Measurements from ENCODE around the gene SLC22A7. TPM values are rescaled to one million over a fixed set of nuclear protein-coding genes. Genes with fewer than 3 reads are reported as not detected.

Gene SLC22A7
- total RNA-seq, 4 donors from 2014 or later = not detected

- Histone ChIP-seq H3K4me3 (no peak overlapping the region), H3K36me3 (no peaks in the 10 kb centered on the region), H3K9me3 (no peaks in the 10 kb centered on the region), H3K27me3 (peaks cover 0 to 33% of the 10 kb centered on the region in 2 donors), H3K4me1 (peaks cover 0 to 13% (median 3%) of the 10 kb centered on the region in 4 donors), H3K27ac (no peak overlapping the region)
- 70 to 78% methylated on average over 3 of the region's 3 CpGs for WGBS, 2 donors
- no peak for DNase-seq (ENCODE audit: low spot score in 2 of 2)
- TF ChIP-seq CTCF (IDR thresholded peaks at IDR 0.05) = no peak
- no peak for TF ChIP-seq POLR2A (IDR thresholded peaks at IDR 0.05)
- TF ChIP-seq EP300 (IDR thresholded peaks at IDR 0.05) = no peak
Measured at GRCh38 chr6:43304361-43304760, 6.3 kb downstream of the SLC22A7 start.

- no peaks in the 10 kb centered on the region for H3K9me3 ChIP-seq
- 89 to 92% methylated on average over 2 of the region's 2 CpGs for WGBS, 2 donors
- DNase-seq (ENCODE audit: low spot score in 2 of 2) = no peak
- no peaks in the 10 kb centered on the region for H3K36me3 ChIP-seq
- H3K4me3 ChIP-seq = no peak overlapping the region
- H3K27me3 ChIP-seq = peaks cover 0 to 28% of the 10 kb centered on the region in 2 donors
- TF ChIP-seq POLR2A (IDR thresholded peaks at IDR 0.05) (no peak), EP300 (IDR thresholded peaks at IDR 0.05) (no peak), CTCF (IDR thresholded peaks at IDR 0.05) (no peak)
- H3K27ac ChIP-seq = no peak overlapping the region
- H3K4me1 ChIP-seq = peaks cover 0 to 13% (median 3%) of the 10 kb centered on the region in 4 donors
Measured at GRCh38 chr6:43304882-43305281, 6.8 kb downstream of the SLC22A7 start.

- Histone ChIP-seq H3K27ac (no peak overlapping the region), H3K36me3 (no peaks in the 10 kb centered on the region), H3K4me3 (no peak overlapping the region), H3K4me1 (peaks cover 0 to 13% (median 3%) of the 10 kb centered on the region in 4 donors), H3K9me3 (no peaks in the 10 kb centered on the region), H3K27me3 (peaks cover 0 to 27% of the 10 kb centered on the region in 2 donors)
- 81 to 89% methylated on average over 7 of the region's 7 CpGs for WGBS, 2 donors
- DNase-seq (ENCODE audit: low spot score in 2 of 2) = no peak
- TF ChIP-seq POLR2A (IDR thresholded peaks at IDR 0.05) = no peak
- no peak for TF ChIP-seq CTCF (IDR thresholded peaks at IDR 0.05)
- no peak for TF ChIP-seq EP300 (IDR thresholded peaks at IDR 0.05)
Measured at GRCh38 chr6:43306086-43306485, 8.0 kb downstream of the SLC22A7 start.

- TF ChIP-seq POLR2A (IDR thresholded peaks at IDR 0.05) = no peak
- TF ChIP-seq CTCF (IDR thresholded peaks at IDR 0.05) = no peak
- no peak for TF ChIP-seq EP300 (IDR thresholded peaks at IDR 0.05)
- Histone ChIP-seq H3K27ac (no peak overlapping the region), H3K36me3 (no peaks in the 10 kb centered on the region), H3K27me3 (peaks cover 0 to 27% of the 10 kb centered on the region in 2 donors), H3K4me3 (no peak overlapping the region), H3K9me3 (no peaks in the 10 kb centered on the region), H3K4me1 (peaks cover 0 to 13% (median 3%) of the 10 kb centered on the region in 4 donors)
- WGBS, 2 donors = 73 to 83% methylated on average over 4 to 5 of the region's 5 CpGs
- no peak for DNase-seq (ENCODE audit: low spot score in 2 of 2)
Measured at GRCh38 chr6:43307451-43308100, 9.5 kb downstream of the SLC22A7 start.

GRCh38 chr6:43308101-43308989 lies 10.3 kb downstream of the SLC22A7 start, which contains the start of gene CRIP3:
CRIP3 (minus strand) TSS chr6:43308826; CDS start chr6:43308792, 34 bp downstream.
- DNase-seq (ENCODE audit: low spot score in 2 of 2) = no peak
- Histone ChIP-seq H3K27me3 (peaks cover 0 to 27% of the 10 kb centered on the region in 2 donors), H3K27ac (no peak within 1 kb of the TSS), H3K9me3 (no peaks in the 10 kb centered on the region), H3K36me3 (no peaks in the 10 kb centered on the region), H3K4me3 (peak within 1 kb of the TSS in 2 of 4 donors; percentile 35 to 41), H3K4me1 (peaks cover 0 to 13% (median 3%) of the 10 kb centered on the region in 4 donors)
- TF ChIP-seq CTCF (IDR thresholded peaks at IDR 0.05) = peak in 1 of 5 experiments; percentile 17
- TF ChIP-seq EP300 (IDR thresholded peaks at IDR 0.05) = no peak
- no peak for TF ChIP-seq POLR2A (IDR thresholded peaks at IDR 0.05)
- WGBS, 2 donors = 10 to 14% methylated on average over 28 to 38 of the region's 39 CpGs

Data from tibial nerve (tissue), 4 donors.